HEK293 (cell line): ENCODE measurements around the gene PIM1.
"Not testable (repeated sequence)": the region's sequence is repeated elsewhere in the genome, so short reads cannot be mapped to it uniquely, and the experiment has no call there.

ENCODE experiments used
- CTCF ChIA-PET: fragments of 350-600 bp; formaldehyde crosslinking; extraction: SDS; loops from one replicate; lab custom pipeline; 2021; ENCODE audit warnings: antibody characterized with exemption; lab: Yijun Ruan, JAX
- POLR2A ChIA-PET: fragments of 300-600 bp; formaldehyde crosslinking; extraction: SDS; loops from one replicate; lab custom pipeline; 2020; ENCODE audit warnings: antibody characterized with exemption, inconsistent platforms; lab: Yijun Ruan, JAX
- H3K27ac ChIP-seq: fragments of 200-500 bp; sonication (Bioruptor generic); 2 replicates; pipeline ENCODE4 v1.5.1; 2014; ENCODE audit warnings: low read depth, low read length, control low read depth, inconsistent platforms; ENCODE audit errors: extremely low read depth
- H3K36me3 ChIP-seq, 2 experiments: fragments of 200-500 bp in 1 of 2; sonication (Bioruptor generic) in 1 of 2; 1 replicate in 1 of 2; 2 replicates in 1 of 2; pipeline ENCODE4 v1.5.1; 2014 to 2017; ENCODE audit warnings: inconsistent platforms in 2 of 2, low read length in 2 of 2; ENCODE audit not compliant: control insufficient read depth in 2 of 2, insufficient read depth in 1 of 2
- H3K4me1 ChIP-seq: fragments of 200-500 bp; sonication (Bioruptor generic); 2 replicates; pipeline ENCODE4 v1.5.1; 2014; ENCODE audit warnings: mild to moderate bottlenecking, low read length, inconsistent platforms; ENCODE audit not compliant: control insufficient read depth, insufficient read depth
- H3K4me3 ChIP-seq: 2 replicates; pipeline ENCODE4 v1.5.1; 2011; ENCODE audit warnings: low read depth, mild to moderate bottlenecking, control low read depth, low read length, moderate library complexity
- H3K9me3 ChIP-seq: fragments of 200-500 bp; sonication (Bioruptor generic); 2 replicates; pipeline ENCODE4 v1.5.1; 2014; ENCODE audit warnings: low read depth, low read length, inconsistent platforms; ENCODE audit not compliant: control insufficient read depth, insufficient read depth
- ZIC2 ChIP-seq: fragments of 450-650 bp; formaldehyde crosslinking; IDR thresholded peaks from 2 replicates; pipeline ENCODE4 v1.5.1; 2016; ENCODE audit warnings: missing biosample characterization, missing genetic modification characterization
- ZNF121 ChIP-seq: fragments of 450-650 bp; formaldehyde crosslinking; IDR thresholded peaks from 2 replicates; pipeline ENCODE4 v1.5.1; 2016; ENCODE audit warnings: missing biosample characterization, missing genetic modification characterization
- ZNF146 ChIP-seq: fragments of 450-650 bp; formaldehyde crosslinking; IDR thresholded peaks from 2 replicates; pipeline ENCODE4 v1.5.1; 2016; ENCODE audit warnings: missing biosample characterization, missing genetic modification characterization
- ZNF324 ChIP-seq: fragments of 450-650 bp; formaldehyde crosslinking; IDR thresholded peaks from 2 replicates; pipeline ENCODE4 v1.5.1; 2016; ENCODE audit warnings: missing biosample characterization, missing genetic modification characterization
- ZNF391 ChIP-seq: fragments of 450-650 bp; formaldehyde crosslinking; IDR thresholded peaks from 2 replicates; pipeline ENCODE4 v1.5.1; 2016; ENCODE audit warnings: low read depth, missing biosample characterization, missing genetic modification characterization, borderline replicate concordance
- ZNF48 ChIP-seq: fragments of 450-650 bp; formaldehyde crosslinking; IDR thresholded peaks from 2 replicates; pipeline ENCODE4 v1.5.1; 2016; ENCODE audit warnings: missing biosample characterization, missing genetic modification characterization
- ZNF548 ChIP-seq: fragments of 450-650 bp; formaldehyde crosslinking; IDR thresholded peaks from 2 replicates; pipeline ENCODE4 v1.5.1; 2016; ENCODE audit warnings: missing biosample characterization, missing genetic modification characterization
- ZNF596 ChIP-seq: fragments of 450-650 bp; IDR thresholded peaks from 2 replicates; pipeline ENCODE4 v1.5.0; 2018; ENCODE audit warnings: missing biosample characterization, mild to moderate bottlenecking, missing genetic modification characterization, moderate library complexity
- TF ChIP-seq, protein P1 (sequence below): fragments of 450-650 bp; formaldehyde crosslinking; IDR thresholded peaks from 2 replicates; pipeline ENCODE4 v1.5.1; 2016; ENCODE audit warnings: missing biosample characterization, missing genetic modification characterization
- TF ChIP-seq, protein P2 (sequence below): fragments of 450-650 bp; formaldehyde crosslinking; IDR thresholded peaks from 2 replicates; pipeline ENCODE4 v1.5.1; 2016; ENCODE audit warnings: missing biosample characterization, missing genetic modification characterization
- TF ChIP-seq, protein P3 (sequence below): fragments of 450-650 bp; formaldehyde crosslinking; IDR thresholded peaks from 2 replicates; pipeline ENCODE4 v1.5.1; 2016; ENCODE audit warnings: missing biosample characterization, missing genetic modification characterization

Gene PIM1

DNA sequence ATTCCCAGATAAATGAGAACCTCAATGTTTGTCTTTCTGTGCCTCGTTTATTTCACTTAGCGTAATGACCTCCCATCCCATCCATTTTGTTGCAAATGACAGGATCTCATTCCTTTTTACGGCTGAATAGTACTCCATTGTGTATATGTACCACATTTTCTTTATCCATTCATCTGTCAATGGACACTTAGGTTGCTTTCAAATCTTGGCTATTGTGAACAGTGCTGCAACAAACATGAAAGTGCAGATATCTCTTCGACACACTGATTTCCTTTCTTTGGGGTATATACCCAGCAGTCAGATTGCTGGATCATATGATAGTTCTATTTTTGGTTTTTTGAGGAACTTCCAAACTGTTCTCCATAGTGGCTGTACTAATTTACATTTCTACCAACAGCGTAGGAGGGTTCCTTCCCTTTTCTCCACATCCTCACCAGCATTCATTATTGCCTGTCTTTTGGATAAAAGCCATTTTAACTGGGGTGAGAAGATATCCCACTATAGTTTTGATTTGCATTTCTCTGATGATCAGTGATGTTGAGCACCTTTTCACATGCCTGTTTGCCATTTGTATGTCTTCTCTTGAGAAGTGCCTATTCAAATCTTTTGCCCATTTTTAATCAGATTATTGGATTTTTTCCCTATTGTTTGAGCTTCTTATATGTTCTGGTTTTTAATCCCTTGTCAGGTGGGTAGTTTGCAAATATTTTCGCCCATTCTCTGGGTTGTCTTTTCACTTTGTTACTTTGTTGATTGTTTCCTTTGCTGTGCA, 16.2 kb downstream of the PIM1 start:
- not testable (repeated sequence) for H3K4me1 ChIP-seq, H3K36me3 ChIP-seq, H3K27ac ChIP-seq, H3K9me3 ChIP-seq
- ChIA-PET CTCF (interaction anchor here (0.6 to 1.3 kb wide), 8 partner anchors 14 to 738 kb away, joined by 3 to 6 read pairs (median 4); no protein-coding TSS in a partner anchor), POLR2A (interaction anchor here (0.6 to 1.4 kb wide), 5 partner anchors 9 to 427 kb away, joined by 3 to 6 read pairs (median 3); no protein-coding TSS in a partner anchor)
- TF ChIP-seq, protein P1, sequence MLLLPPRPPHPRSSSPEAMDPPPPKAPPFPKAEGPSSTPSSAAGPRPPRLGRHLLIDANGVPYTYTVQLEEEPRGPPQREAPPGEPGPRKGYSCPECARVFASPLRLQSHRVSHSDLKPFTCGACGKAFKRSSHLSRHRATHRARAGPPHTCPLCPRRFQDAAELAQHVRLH (tag by site-specific recombination), result peak; percentile 65; the same call in 1 of the 2 replicates
- peak; percentile 96 for TF ChIP-seq ZNF146 (tag by site-specific recombination)
- TF ChIP-seq, all 188 proteins: peak for 2; not testable (repeated sequence) for 186
- H3K4me3 ChIP-seq, result not testable (repeated sequence)

DNA sequence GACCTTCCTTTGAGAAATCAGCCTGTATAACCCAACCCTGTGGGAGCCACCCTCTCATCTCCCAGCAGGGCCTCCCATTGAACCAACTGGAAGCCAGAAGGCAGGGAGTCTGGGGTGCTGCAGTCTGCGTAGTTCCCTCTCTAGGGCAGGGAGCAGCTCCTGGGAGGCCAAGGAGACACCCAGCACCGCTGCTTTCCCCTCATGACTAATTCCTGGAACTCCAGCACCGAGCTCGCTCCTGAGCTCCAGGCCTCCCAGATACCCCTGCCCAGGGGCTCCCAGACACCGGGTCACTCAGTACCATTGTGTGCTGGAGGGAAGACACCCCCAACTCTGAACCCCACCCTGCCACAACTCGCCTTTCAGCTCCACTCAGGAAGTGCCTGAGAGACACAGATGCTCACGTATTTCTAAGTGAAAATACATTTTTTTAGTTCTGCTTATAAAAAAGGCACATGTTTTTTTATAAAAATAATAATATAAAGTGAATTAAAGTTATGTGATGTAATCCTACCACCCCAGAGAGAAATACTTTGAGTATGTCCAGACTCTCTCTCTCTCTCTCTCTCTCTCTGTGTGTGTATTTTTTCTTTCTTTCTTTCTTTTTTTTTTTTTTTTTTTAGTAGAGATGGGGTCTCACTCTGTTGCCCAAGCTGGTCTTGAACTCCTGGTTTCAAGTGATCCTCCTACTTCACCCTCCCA, 17.5 kb downstream of the PIM1 start:
- CTCF ChIA-PET, result interaction anchor here (0.7 to 1.3 kb wide), 5 partner anchors 10 to 172 kb away, joined by 3 to 6 read pairs (median 5); no protein-coding TSS in a partner anchor
- Histone ChIP-seq H3K27ac (no peak overlapping the region), H3K4me3 (no peak overlapping the region), H3K36me3 (no peaks in the 10 kb centered on the region), H3K4me1 (no peaks in the 10 kb centered on the region), H3K9me3 (no peaks in the 10 kb centered on the region)
- POLR2A ChIA-PET, result interaction anchor here (1.4 kb wide), 1 partner anchor 16 kb away, joined by 6 read pairs; no protein-coding TSS in a partner anchor
- TF ChIP-seq ZNF48 (tag by site-specific recombination) (no peak), ZIC2 (peak; percentile 74)

DNA sequence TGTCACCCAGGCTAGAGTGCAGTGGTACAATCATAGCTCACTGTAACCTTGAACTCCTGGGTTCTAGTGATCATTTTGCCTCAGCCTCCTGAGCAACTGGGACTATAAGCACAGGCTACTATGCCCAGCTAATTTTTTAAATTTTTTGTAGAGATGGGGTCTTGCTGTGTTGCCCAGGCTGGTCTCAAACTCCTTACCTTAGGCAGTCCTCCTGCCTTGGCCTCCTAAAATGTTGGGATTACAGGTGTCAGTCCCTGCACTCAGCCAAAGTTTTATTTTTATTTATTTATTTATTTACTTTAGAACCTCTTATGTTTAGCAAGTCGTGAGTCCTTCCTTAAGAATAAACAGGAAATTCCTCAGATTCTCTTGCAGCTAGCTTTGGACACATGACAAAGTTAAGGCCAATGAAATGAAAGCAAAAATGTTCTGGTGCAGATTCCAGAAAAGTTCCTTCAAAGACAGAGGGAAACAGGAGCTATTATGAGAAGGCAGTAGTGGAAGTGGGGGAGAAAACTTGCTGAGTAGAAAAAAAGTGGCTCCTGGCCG, 19.1 kb downstream of the PIM1 start:
- Histone ChIP-seq H3K9me3 (no peaks in the 10 kb centered on the region), H3K27ac (no peak overlapping the region), H3K36me3 (no peaks in the 10 kb centered on the region), H3K4me3 (no peak overlapping the region), H3K4me1 (no peaks in the 10 kb centered on the region)
- POLR2A ChIA-PET, result no interaction called here
- TF ChIP-seq ZNF596 (tag by site-specific recombination) (no peak), ZNF121 (tag by site-specific recombination) (peak; percentile 86)
- CTCF ChIA-PET, result interaction anchor here (0.7 to 1.8 kb wide), 7 partner anchors 8 to 243 kb away, joined by 3 to 10 read pairs (median 4); no protein-coding TSS in a partner anchor

DNA sequence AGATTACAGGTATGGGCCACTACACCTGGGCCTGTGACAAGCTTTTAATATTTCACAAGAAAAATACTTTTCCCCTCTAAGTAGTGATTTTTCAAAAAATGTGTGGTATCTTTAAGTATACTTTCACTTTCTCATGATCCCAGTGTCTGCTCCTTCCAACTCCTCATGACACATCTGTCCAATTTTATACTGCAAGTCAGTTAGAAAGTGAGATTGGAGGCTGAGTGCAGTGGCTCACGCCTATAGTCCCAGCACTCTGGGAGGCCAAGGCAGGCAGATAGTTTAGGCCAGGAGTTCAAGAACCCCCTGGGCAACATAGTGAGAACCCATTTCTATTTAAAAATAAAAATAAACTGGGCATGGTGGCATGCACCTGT, 20.2 kb downstream of the PIM1 start:
- ChIA-PET POLR2A (interaction anchor here (0.6 kb wide), 2 partner anchors 16 to 161 kb away, joined by 3 to 4 read pairs; no protein-coding TSS in a partner anchor), CTCF (interaction anchor here (0.6 to 1.8 kb wide), 6 partner anchors 11 to 408 kb away, joined by 3 to 10 read pairs (median 4); no protein-coding TSS in a partner anchor)
- Histone ChIP-seq H3K9me3 (no peaks in the 10 kb centered on the region), H3K4me3 (no peak overlapping the region), H3K27ac (no peak overlapping the region), H3K36me3 (no peaks in the 10 kb centered on the region), H3K4me1 (no peaks in the 10 kb centered on the region)
- TF ChIP-seq, protein P2, sequence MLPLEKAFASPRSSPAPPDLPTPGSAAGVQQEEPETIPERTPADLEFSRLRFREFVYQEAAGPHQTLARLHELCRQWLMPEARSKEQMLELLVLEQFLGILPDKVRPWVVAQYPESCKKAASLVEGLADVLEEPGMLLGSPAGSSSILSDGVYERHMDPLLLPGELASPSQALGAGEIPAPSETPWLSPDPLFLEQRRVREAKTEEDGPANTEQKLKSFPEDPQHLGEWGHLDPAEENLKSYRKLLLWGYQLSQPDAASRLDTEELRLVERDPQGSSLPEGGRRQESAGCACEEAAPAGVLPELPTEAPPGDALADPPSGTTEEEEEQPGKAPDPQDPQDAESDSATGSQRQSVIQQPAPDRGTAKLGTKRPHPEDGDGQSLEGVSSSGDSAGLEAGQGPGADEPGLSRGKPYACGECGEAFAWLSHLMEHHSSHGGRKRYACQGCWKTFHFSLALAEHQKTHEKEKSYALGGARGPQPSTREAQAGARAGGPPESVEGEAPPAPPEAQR (tag by site-specific recombination), result no peak
- TF ChIP-seq ZNF324 (tag by site-specific recombination) (no peak), ZNF548 (tag by site-specific recombination) (no peak), ZNF391 (no peak)
- TF ChIP-seq, protein P3, sequence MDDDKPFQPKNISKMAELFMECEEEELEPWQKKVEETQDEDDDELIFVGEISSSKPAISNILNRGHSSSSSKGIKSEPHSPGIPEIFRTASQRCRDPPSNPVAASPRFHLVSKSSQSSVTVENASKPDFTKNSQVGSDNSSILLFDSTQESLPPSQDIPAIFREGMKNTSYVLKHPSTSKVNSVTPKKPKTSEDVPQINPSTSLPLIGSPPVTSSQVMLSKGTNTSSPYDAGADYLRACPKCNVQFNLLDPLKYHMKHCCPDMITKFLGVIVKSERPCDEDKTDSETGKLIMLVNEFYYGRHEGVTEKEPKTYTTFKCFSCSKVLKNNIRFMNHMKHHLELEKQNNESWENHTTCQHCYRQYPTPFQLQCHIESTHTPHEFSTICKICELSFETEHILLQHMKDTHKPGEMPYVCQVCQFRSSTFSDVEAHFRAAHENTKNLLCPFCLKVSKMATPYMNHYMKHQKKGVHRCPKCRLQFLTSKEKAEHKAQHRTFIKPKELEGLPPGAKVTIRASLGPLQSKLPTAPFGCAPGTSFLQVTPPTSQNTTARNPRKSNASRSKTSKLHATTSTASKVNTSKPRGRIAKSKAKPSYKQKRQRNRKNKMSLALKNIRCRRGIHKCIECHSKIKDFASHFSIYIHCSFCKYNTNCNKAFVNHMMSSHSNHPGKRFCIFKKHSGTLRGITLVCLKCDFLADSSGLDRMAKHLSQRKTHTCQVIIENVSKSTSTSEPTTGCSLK (tag by site-specific recombination), result no peak
